ENCODE data around the gene LAMB3.
A peak's percentile ranks its signal among the peaks of the same experiment; 100 is the strongest.

Gene LAMB3

GRCh38 chr1:209659909-209660308 is 7.7 kb upstream of the LAMB3 start:
- no peak for DNase-seq

GRCh38 chr1:209657918-209658317 is 5.7 kb upstream of the LAMB3 start:
- DNase-seq, result no peak

GRCh38 chr1:209657140-209657879 is 5.1 kb upstream of the LAMB3 start:
- no peak for DNase-seq

GRCh38 chr1:209655411-209656231 is 3.4 kb upstream of the LAMB3 start:
- no peak for DNase-seq

GRCh38 chr1:209653915-209654351 is 1.7 kb upstream of the LAMB3 start:
- DNase-seq, result peak; percentile 41

- peak; percentile 34 for DNase-seq
Observed at GRCh38 chr1:209652873-209653401, 712 bp upstream of the LAMB3 start.

GRCh38 chr1:209651138-209651587 is 1.1 kb downstream of the LAMB3 start:
- DNase-seq, result no peak

- no peak for DNase-seq
Observed at GRCh38 chr1:209650454-209650853, 1.8 kb downstream of the LAMB3 start.

GRCh38 chr1:209648931-209649776 is 3.1 kb downstream of the LAMB3 start:
- no peak for DNase-seq

- DNase-seq, result no peak
Observed at GRCh38 chr1:209648346-209648745, 3.9 kb downstream of the LAMB3 start.

GRCh38 chr1:209647156-209647555 is 5.1 kb downstream of the LAMB3 start:
- no peak for DNase-seq

GRCh38 chr1:209646558-209646957 is 5.7 kb downstream of the LAMB3 start:
- no peak for DNase-seq

- no peak for DNase-seq
Observed at GRCh38 chr1:209645574-209646452, 6.4 kb downstream of the LAMB3 start.

- no peak for DNase-seq
Observed at GRCh38 chr1:209643285-209644020, 8.8 kb downstream of the LAMB3 start.

GRCh38 chr1:209642816-209643215 is 9.4 kb downstream of the LAMB3 start:
- no peak for DNase-seq

- DNase-seq, result no peak
Observed at GRCh38 chr1:209641832-209642172, 10.4 kb downstream of the LAMB3 start.

- no peak for DNase-seq
Observed at GRCh38 chr1:209635850-209636249, 16.4 kb downstream of the LAMB3 start.

- DNase-seq, result no peak
Observed at GRCh38 chr1:209634005-209634737, 18.1 kb downstream of the LAMB3 start.

- DNase-seq, result no peak
Observed at GRCh38 chr1:209633335-209633997, 18.8 kb downstream of the LAMB3 start.
